Suprapubic skin (tissue), 4 donors: ENCODE results near the gene PSMD13. TPM values are rescaled to one million over a fixed set of nuclear protein-coding genes. Genes with fewer than 3 reads are reported as not detected.

Source experiments
- DNase-seq, 2 donors: peaks; one replicate each; pipeline ENCODE4 v3.0.0-alpha.2; 2019; ENCODE audit warnings: low spot score in 2 of 2
- H3K27ac ChIP-seq: fragments of 200-600 bp; sonication (generic); one replicate; pipeline ENCODE4 v1.5.1; 2019
- H3K27me3 ChIP-seq: fragments of 200-600 bp; sonication (generic); one replicate; pipeline ENCODE4 v1.5.1; 2019
- H3K36me3 ChIP-seq: fragments of 200-600 bp; sonication (generic); one replicate; pipeline ENCODE4 v1.5.1; 2019
- H3K4me1 ChIP-seq: fragments of 200-600 bp; sonication (generic); one replicate; pipeline ENCODE4 v1.5.1; 2019
- H3K4me3 ChIP-seq: fragments of 200-600 bp; sonication (generic); one replicate; pipeline ENCODE4 v1.5.1; 2019; ENCODE audit warnings: mild to moderate bottlenecking
- H3K9me3 ChIP-seq: fragments of 200-600 bp; sonication (generic); one replicate; pipeline ENCODE4 v1.5.1; 2019
- CTCF ChIP-seq, 2 donors: fragments of 200-600 bp in 1 of 2; fragments of 450-650 bp in 1 of 2; sonication (generic) in 1 of 2; IDR thresholded peaks; one replicate each; pipeline ENCODE4 v1.5.1; 2016 to 2019; ENCODE audit warnings: antibody characterized with exemption in 2 of 2, mild to moderate bottlenecking in 1 of 2, moderate library complexity in 1 of 2
- EP300 ChIP-seq: sonication (generic); formaldehyde crosslinking; IDR thresholded peaks from one replicate; pipeline ENCODE4 v1.6.1; 2017; ENCODE audit warnings: antibody characterized with exemption
- POLR2A ChIP-seq, 2 donors: fragments of 450-650 bp; IDR thresholded peaks; one replicate each; pipeline ENCODE4 v1.6.1; 2017; ENCODE audit warnings: antibody characterized with exemption in 2 of 2, mild to moderate bottlenecking in 2 of 2, moderate library complexity in 2 of 2
- POLR2AphosphoS5 ChIP-seq, 3 donors: sonication (generic); formaldehyde crosslinking; IDR thresholded peaks; one replicate each; pipeline ENCODE4 v1.6.1; 2017; ENCODE audit warnings: antibody characterized with exemption in 3 of 3
- WGBS: methylation state at CpG from one replicate; pipeline ENCODE4 v1.1.5; 2018; 5-methylcytosine and 5-hydroxymethylcytosine counted together
- total RNA-seq, 4 donors: library from RNA; depleted of rRNA; stranded (reverse); fragments of >200 nt; gene quantifications; one replicate each; pipeline ENCODE4 v1.1.0, GENCODE V29; 2016

The PSMD13 gene
- total RNA-seq, 4 donors from 2014 or later, result 70.3 to 97.8 (median 87.3) TPM

- Histone ChIP-seq H3K4me3 (peak overlapping the region; percentile 44), H3K27me3 (peaks cover 85% of the 10 kb centered on the region), H3K9me3 (no peaks in the 10 kb centered on the region), H3K27ac (no peak overlapping the region), H3K4me1 (peaks cover 34% of the 10 kb centered on the region), H3K36me3 (no peaks in the 10 kb centered on the region)
- peak in 1 of 2 donors; percentile 66 for DNase-seq
- TF ChIP-seq POLR2A (IDR thresholded peaks at IDR 0.05), result no peak
- TF ChIP-seq EP300, result no peak
- no peak for TF ChIP-seq POLR2AphosphoS5 (IDR thresholded peaks at IDR 0.05)
- TF ChIP-seq CTCF (IDR thresholded peaks at IDR 0.05), result no peak
- 30% methylated on average over 14 of the region's 26 CpGs for WGBS
Observed at GRCh38 chr11:281486-282161, 44.8 kb downstream of the PSMD13 start.

- H3K27me3 ChIP-seq, result peaks cover 85% of the 10 kb centered on the region
- no peak overlapping the region for H3K4me3 ChIP-seq
- H3K36me3 ChIP-seq, result no peaks in the 10 kb centered on the region
- DNase-seq, result no peak
- H3K4me1 ChIP-seq, result peaks cover 35% of the 10 kb centered on the region
- WGBS, result 70% methylated on average over 4 of the region's 4 CpGs
- H3K9me3 ChIP-seq, result no peaks in the 10 kb centered on the region
- TF ChIP-seq POLR2AphosphoS5 (IDR thresholded peaks at IDR 0.05), result no peak
- no peak for TF ChIP-seq POLR2A (IDR thresholded peaks at IDR 0.05)
- no peak for TF ChIP-seq CTCF (IDR thresholded peaks at IDR 0.05)
- no peak for TF ChIP-seq EP300
- no peak overlapping the region for H3K27ac ChIP-seq
Observed at GRCh38 chr11:282171-282570, 45.4 kb downstream of the PSMD13 start.

GRCh38 chr11:282630-283360 lies 46.0 kb downstream of the PSMD13 start:
- TF ChIP-seq POLR2A (IDR thresholded peaks at IDR 0.05) (no peak), POLR2AphosphoS5 (IDR thresholded peaks at IDR 0.05) (no peak), EP300 (no peak), CTCF (IDR thresholded peaks at IDR 0.05) (no peak)
- peak in 1 of 2 donors; percentile 52 for DNase-seq
- H3K4me3 ChIP-seq, result no peak overlapping the region

GRCh38 chr11:283405-284104 lies 46.8 kb downstream of the PSMD13 start:
- TF ChIP-seq POLR2AphosphoS5 (IDR thresholded peaks at IDR 0.05), result no peak
- no peak for TF ChIP-seq POLR2A (IDR thresholded peaks at IDR 0.05)
- no peak for TF ChIP-seq EP300
- no peak for TF ChIP-seq CTCF (IDR thresholded peaks at IDR 0.05)
- Histone ChIP-seq H3K4me1 (peaks cover 45% of the 10 kb centered on the region), H3K27ac (no peak overlapping the region), H3K27me3 (peaks cover 82% of the 10 kb centered on the region), H3K4me3 (no peak overlapping the region), H3K36me3 (no peaks in the 10 kb centered on the region), H3K9me3 (no peaks in the 10 kb centered on the region)
- WGBS, result 85% methylated on average over 23 of the region's 23 CpGs
- DNase-seq, result peak in 1 of 2 donors; percentile 58

More at GRCh38 chr11:282630-283360, 46.0 kb downstream of the PSMD13 start:
- WGBS, result 63% methylated on average over 13 of the region's 13 CpGs
- Histone ChIP-seq H3K36me3 (no peaks in the 10 kb centered on the region), H3K27me3 (peaks cover 86% of the 10 kb centered on the region), H3K4me1 (peaks cover 38% of the 10 kb centered on the region), H3K9me3 (no peaks in the 10 kb centered on the region), H3K27ac (no peak overlapping the region)
